ENCODE measurements around the gene FCHSD2.

DNA sequence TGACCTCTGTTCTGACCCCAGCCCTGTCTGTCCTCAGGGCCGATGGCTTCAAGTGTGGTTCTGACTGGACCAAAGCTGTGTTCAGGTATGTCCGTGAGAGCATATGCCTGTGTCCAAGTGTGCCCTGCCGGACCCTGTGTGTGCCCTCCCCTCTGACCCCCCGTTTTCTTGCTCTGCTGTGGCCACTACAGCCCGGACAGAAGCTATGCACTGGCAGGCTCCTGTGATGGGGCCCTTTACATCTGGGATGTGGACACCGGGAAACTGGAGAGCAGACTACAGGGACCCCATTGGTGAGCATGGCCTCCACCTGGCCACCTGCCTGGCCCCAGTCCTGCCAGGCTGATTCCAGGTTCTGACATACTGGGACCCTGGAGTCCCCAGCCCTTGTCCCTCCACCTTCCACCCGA, 313.4 kb downstream of the FCHSD2 start:
- TF ChIP-seq, protein P1, sequence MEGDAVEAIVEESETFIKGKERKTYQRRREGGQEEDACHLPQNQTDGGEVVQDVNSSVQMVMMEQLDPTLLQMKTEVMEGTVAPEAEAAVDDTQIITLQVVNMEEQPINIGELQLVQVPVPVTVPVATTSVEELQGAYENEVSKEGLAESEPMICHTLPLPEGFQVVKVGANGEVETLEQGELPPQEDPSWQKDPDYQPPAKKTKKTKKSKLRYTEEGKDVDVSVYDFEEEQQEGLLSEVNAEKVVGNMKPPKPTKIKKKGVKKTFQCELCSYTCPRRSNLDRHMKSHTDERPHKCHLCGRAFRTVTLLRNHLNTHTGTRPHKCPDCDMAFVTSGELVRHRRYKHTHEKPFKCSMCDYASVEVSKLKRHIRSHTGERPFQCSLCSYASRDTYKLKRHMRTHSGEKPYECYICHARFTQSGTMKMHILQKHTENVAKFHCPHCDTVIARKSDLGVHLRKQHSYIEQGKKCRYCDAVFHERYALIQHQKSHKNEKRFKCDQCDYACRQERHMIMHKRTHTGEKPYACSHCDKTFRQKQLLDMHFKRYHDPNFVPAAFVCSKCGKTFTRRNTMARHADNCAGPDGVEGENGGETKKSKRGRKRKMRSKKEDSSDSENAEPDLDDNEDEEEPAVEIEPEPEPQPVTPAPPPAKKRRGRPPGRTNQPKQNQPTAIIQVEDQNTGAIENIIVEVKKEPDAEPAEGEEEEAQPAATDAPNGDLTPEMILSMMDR (IDR thresholded peaks at IDR 0.05; ENCODE audit: extremely low read depth in 1 of 2, insufficient read depth in 1 of 2, low read depth in 1 of 2, low read length in 2 of 2), result no peak
- no peak for TF ChIP-seq POLR2A (IDR thresholded peaks at IDR 0.05; ENCODE audit: low read depth, low read length)
- TF ChIP-seq POLR2AphosphoS5 (IDR thresholded peaks at IDR 0.05; ENCODE audit: insufficient read depth, low read depth, low read length), result no peak
- no peak for TF ChIP-seq EZH2 (IDR thresholded peaks at IDR 0.05; ENCODE audit: borderline replicate concordance, low read depth, low read length, severe bottlenecking)

Data from endothelial cell of umbilical vein (primary cell).